HAP-1 (cell line): ENCODE data around the gene SEC16A.
A peak's percentile ranks its signal among the peaks of the same experiment; 100 is the strongest.

Source experiments
- DNase-seq, 2 experiments: peaks; one replicate each; pipeline ENCODE4 v3.0.0-alpha.2; 2016 to 2020; ENCODE audit warnings: low spot score in 2 of 2
- H3K27me3 ChIP-seq: fragments of 250-450 bp; sonication (Bioruptor Pico); 2 replicates; pipeline ENCODE4 v1.5.1; 2020; ENCODE audit warnings: low read depth, mild to moderate bottlenecking, moderate library complexity
- H3K36me3 ChIP-seq: fragments of 250-450 bp; sonication (Bioruptor Pico); replicated peaks from 2 replicates; pipeline ENCODE4 v1.5.1; 2020; ENCODE audit warnings: mild to moderate bottlenecking
- H3K4me1 ChIP-seq: fragments of 250-450 bp; sonication (Bioruptor Pico); 2 replicates; pipeline ENCODE4 v1.5.1; 2020; ENCODE audit warnings: mild to moderate bottlenecking
- H3K4me3 ChIP-seq: fragments of 250-450 bp; sonication (Bioruptor Pico); 2 replicates; pipeline ENCODE4 v1.5.1; 2020; ENCODE audit warnings: mild to moderate bottlenecking, moderate library complexity
- H3K9me3 ChIP-seq: fragments of 250-450 bp; sonication (Bioruptor Pico); 2 replicates; pipeline ENCODE4 v1.5.1; 2020; ENCODE audit warnings: mild to moderate bottlenecking, moderate library complexity
- in situ Hi-C: fragments of 300-500 bp; cut with MboI; formaldehyde crosslinking; loops from 3 replicates; pipeline ENCODE4 v1.14.3; 2020; ENCODE audit warnings: low sequenced_read_pairs, inconsistent platforms, mixed read lengths

SEC16A gene

DNA sequence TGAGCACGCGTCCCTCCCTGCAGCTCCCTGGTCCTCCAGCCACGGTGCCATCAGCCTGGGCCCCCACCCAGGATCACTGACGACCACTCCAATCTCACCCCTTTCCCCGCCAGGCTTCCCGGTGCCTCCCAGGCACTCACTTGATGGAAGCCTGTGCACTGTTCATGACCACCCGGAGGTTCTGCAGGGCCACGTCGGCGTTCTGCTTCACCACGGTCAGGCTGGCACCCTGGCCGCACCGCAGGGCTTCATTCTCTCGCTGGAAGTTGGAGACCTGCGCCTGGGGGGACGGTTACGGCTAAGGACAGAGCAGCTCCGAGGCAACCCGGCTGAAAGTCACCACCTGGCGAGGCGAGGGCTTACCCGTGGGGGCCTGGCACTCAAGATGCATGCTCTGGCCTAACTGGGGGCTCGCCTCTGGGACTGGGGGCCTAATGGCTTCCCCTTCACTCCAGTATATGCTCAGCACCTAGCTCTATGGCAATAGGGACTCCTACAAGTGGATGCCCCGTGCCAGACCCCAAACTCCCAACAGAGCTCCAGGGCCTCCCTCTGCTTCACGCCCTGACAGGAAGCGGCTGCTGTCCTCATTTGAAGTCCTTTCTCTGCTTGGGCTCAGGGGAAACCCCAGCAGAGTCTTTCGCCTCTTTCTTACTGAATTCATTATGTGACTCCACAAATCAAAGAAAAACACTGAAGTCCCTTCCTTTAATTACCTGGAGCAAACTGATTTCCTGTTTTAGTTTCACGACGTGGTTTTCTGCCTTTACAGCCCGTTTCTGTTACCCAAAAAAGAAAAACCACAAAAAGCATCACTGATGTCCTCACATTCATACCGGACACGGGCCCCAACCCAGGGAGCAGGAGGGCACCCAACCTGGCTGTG lies 78.7 kb downstream of the SEC16A start:
- no peaks in the 10 kb centered on the region for H3K9me3 ChIP-seq
- no peaks in the 10 kb centered on the region for H3K27me3 ChIP-seq
- in situ Hi-C loops = no loop called here
- DNase-seq = no peak
- peaks cover 6% of the 10 kb centered on the region for H3K4me1 ChIP-seq
- no peak overlapping the region for H3K4me3 ChIP-seq
- peaks cover 58% of the 10 kb centered on the region for H3K36me3 ChIP-seq

DNA sequence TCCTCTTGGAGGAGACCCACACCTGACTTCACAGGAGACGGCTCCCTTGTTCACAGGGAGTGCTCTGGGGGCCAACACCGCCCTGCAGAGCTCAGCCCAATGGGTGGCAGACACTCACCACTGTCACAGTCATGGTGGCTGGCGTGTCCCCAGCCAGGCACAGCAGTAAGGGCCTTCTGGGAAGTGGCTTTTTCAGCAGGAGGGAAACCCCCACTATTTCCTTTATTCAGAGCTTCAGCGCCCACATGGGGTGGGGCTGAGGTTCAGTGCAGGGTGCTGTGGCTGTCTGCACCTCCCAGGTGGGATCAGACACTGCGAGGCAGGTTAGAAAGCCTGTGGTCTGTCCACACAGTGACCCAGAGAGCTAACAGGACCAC lies 79.3 kb downstream of the SEC16A start:
- Histone ChIP-seq H3K4me3 (no peak overlapping the region), H3K4me1 (peaks cover 7% of the 10 kb centered on the region; the same call in 1 of the 2 replicates), H3K36me3 (peaks cover 58% of the 10 kb centered on the region), H3K9me3 (no peaks in the 10 kb centered on the region), H3K27me3 (no peaks in the 10 kb centered on the region)
- in situ Hi-C loops = no loop called here
- no peak for DNase-seq

DNA sequence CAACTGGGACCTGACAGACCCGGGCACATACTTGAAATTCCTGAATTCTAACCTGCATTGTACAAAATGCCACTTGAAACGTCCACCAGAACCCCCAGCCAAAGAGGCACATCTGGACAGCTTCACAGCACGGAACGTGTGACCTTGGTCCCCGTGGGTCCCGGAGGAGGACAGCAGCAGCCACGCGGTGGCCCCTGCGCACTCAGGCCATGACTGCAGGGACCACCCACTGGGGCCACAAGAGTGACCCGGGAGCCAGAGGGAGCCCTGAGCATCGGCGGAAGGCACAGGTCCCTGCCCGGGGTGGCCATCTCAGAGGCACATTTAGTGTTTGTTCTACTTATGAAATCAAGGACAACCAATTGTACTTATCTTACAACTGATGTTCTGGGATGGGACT lies 80.8 kb downstream of the SEC16A start:
- Histone ChIP-seq H3K36me3 (peaks cover 56% of the 10 kb centered on the region), H3K9me3 (no peaks in the 10 kb centered on the region), H3K27me3 (no peaks in the 10 kb centered on the region), H3K4me3 (no peak overlapping the region), H3K4me1 (peaks cover 9% of the 10 kb centered on the region; the same call in 1 of the 2 replicates)
- DNase-seq = no peak
- in situ Hi-C loops = no loop called here

DNA sequence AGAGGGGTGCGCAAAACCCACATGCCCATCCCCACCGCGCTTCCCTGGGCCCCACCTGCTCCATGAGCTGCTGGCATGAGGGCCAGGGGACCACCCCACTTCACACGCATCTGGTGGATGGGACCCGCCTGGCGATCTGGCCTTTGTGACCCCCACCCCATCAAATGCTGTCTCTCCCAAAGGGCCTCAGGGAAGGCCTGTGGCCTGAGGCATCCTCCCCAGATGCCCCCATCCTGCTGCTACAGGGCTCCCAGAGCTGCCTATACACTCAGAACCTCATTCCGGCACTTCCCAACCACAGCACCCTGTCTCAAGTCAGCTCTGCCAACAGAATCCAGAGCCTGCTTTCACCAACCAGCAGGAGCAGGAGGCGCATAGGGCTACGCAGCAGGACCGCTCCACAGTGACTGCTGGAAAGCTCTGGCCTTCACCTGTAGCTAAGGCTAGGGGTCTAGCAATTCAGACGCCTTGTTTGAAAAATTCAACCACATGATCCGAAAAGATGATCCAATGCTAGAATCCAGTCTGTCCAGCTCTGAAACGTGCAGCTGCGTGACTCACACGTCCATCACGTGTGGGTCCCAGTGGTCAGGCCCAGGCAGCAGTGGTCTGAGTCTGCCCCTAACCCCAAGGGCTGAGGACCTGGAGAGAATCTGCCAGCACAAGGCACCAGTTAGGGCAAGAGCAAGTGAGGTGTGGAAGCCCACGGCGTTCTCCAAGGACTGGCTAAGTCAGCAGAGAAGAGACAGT lies 81.5 kb downstream of the SEC16A start:
- H3K36me3 ChIP-seq = peaks cover 56% of the 10 kb centered on the region

DNA sequence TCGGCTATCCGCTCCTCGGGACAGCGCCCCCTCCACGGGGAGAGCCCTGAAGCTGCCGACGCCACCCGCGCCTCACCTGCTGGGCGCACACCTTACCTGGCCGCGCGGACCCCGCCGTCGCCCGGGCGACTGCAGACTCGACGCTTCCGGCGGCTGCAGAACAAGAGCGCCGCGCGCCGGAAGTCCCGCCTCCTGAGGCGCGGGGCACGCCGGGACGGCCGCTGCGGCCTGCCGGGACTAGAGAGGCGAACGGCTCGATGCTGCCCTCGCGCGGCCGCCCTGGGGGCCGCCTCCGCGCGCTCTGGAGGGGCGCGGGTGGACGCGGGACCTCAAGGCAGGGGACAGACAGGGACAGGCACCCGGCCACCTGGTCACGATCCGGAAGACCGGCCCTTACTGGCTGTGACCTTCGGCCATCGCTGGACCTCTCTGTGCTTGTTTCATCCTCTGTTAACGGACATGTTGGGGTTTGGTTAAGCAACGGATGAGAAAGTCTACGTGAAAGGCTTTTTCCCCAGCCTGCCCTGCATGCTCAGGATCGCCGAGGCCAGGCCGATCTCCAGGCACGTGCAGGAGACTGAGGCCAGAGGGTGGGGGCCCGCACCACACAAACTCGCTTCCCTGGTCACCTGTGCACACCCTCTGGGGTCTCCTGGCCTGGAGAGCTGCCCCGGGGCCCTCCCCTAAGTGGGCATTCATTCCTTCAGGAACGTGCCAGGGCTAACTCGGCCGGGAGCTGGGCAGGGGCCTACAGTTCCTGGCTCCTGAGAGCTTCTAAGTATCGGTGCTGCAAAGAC lies 82.6 kb downstream of the SEC16A start, which contains the start of gene SNAPC4:
SNAPC4 (minus strand) TSS at position 133 of the 797 bp plus-strand sequence. CDS start 1,742 bp downstream, outside the sequence.
- H3K4me1 ChIP-seq = peaks cover 9% of the 10 kb centered on the region; the same call in 1 of the 2 replicates
- no peaks in the 10 kb centered on the region for H3K9me3 ChIP-seq
- peaks cover 56% of the 10 kb centered on the region for H3K36me3 ChIP-seq
- peak; percentile 80 to 91 for DNase-seq
- peak within 1 kb of the TSS; percentile 82 for H3K4me3 ChIP-seq
- in situ Hi-C loops = no loop called here
- H3K27me3 ChIP-seq = no peaks in the 10 kb centered on the region

More for the DNA sequence above, 81.5 kb downstream of the SEC16A start:
- H3K27me3 ChIP-seq = no peaks in the 10 kb centered on the region
- in situ Hi-C loops = no loop called here
- no peak overlapping the region for H3K4me3 ChIP-seq
- DNase-seq = no peak
- H3K4me1 ChIP-seq = peaks cover 9% of the 10 kb centered on the region; the same call in 1 of the 2 replicates
- H3K9me3 ChIP-seq = no peaks in the 10 kb centered on the region

DNA sequence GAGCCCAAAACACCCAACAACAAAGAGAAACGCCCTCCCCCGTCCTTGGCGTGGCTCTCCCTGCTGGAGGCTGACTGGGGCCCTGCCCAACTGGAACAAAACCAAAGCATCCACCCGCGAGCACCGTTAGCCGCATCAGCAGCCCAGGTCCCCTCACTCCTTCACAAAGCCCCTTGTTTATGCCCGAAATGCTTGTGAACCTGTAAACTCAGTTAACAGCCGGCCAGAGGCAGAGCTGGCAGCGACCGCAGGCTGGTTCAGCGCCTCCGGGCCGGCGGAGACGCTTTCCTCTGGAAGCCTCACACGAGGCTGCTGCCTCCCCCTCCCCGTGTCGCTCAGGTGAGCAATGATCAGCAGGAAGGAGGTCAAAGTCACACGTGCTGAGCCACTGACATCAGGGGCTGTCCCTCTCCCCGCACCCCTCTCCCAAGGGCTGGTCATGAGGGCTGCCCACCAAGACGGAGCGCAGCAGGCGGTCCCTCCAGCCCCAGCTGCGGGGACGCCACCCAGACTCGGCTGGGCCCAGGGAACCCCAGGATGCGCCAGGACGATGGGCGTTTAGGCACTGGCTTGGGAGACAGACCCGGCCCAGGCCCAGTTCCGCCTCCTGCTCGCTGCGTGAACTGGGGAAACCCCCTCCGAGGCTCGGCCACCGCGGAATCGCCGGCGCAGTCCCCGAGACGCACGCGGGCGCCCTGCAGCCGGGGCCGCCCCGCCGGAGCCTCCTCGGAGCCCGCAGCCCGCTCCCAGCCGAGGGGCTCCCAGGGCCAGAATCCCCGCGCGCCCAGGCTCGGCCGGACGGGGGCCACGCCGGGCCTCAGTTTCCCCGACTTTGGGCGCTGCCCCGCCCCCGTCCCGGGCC lies 83.4 kb downstream of the SEC16A start:
- Histone ChIP-seq H3K27me3 (no peaks in the 10 kb centered on the region), H3K4me1 (peaks cover 9% of the 10 kb centered on the region; the same call in 1 of the 2 replicates), H3K36me3 (peaks cover 56% of the 10 kb centered on the region), H3K9me3 (no peaks in the 10 kb centered on the region), H3K4me3 (peak overlapping the region; percentile 82)
- DNase-seq = peak in 1 of 2 experiments; percentile 36
- in situ Hi-C loops = no loop called here

DNA sequence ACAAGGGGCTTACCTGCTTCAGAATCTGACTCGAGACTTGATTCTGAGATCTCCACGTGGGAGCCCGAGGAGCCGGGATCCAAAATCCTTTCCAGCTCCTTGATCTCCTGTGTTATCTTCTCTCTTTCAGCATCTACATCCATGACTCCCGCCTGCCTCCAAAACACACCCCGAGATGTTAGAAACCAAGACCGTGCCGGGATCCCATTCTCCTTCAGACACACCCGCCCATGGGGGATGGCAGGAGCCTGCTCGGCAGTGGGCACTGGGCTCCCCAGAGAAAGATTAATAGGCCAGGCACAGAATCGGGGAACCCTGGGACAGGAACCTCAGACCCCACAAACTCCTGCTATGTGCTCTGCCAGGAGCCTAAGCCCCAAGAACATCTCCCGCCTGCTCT lies 84.6 kb downstream of the SEC16A start:
- peaks cover 58% of the 10 kb centered on the region for H3K36me3 ChIP-seq
- H3K4me1 ChIP-seq = peaks cover 9% of the 10 kb centered on the region; the same call in 1 of the 2 replicates
- no peaks in the 10 kb centered on the region for H3K27me3 ChIP-seq
- no peaks in the 10 kb centered on the region for H3K9me3 ChIP-seq
- no peak for DNase-seq
- peak overlapping the region; percentile 82 for H3K4me3 ChIP-seq
- in situ Hi-C loops = no loop called here

DNA sequence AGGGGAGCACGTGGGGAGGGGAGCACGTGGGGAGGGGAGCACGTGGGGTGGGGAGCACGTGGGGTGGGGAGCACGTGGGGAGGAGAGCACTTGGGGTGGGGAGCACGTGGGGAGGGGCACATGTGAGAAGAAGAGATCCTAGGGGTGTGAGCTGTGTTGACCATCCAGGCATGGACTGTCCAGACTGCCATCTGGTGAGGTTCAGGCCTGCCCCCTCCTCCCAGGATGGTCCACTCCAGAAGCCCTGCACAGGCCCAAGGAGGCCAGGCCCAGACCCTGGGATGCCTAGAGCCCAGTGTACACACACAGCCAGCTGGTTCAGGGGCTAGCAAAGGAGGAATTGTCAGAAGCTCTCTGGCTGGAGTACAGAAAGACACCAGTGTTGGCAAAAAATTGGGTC lies 85.2 kb downstream of the SEC16A start:
- H3K36me3 ChIP-seq = peaks cover 65% of the 10 kb centered on the region
- in situ Hi-C loops = no loop called here
- H3K9me3 ChIP-seq = no peaks in the 10 kb centered on the region

DNA sequence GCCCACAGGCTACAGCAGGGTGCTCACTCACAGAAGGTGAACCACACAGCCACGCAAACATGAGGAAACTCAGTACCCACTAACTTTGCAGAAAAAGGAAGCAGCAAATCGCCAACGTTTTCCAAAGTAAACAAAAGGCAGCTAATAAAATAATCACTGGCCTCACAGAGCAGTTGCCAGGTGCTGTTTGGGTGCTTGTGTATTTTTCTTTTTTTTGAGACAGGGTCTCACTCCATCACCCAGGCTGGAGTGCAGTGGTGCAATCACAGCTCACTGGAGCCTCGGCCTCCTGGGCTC lies 86.7 kb downstream of the SEC16A start:
- in situ Hi-C loops = no loop called here
- H3K36me3 ChIP-seq = peaks cover 72% of the 10 kb centered on the region

More for the DNA sequence above, 85.2 kb downstream of the SEC16A start:
- Histone ChIP-seq H3K4me1 (peaks cover 9% of the 10 kb centered on the region; the same call in 1 of the 2 replicates), H3K4me3 (no peak overlapping the region), H3K27me3 (no peaks in the 10 kb centered on the region)
- no peak for DNase-seq

DNA sequence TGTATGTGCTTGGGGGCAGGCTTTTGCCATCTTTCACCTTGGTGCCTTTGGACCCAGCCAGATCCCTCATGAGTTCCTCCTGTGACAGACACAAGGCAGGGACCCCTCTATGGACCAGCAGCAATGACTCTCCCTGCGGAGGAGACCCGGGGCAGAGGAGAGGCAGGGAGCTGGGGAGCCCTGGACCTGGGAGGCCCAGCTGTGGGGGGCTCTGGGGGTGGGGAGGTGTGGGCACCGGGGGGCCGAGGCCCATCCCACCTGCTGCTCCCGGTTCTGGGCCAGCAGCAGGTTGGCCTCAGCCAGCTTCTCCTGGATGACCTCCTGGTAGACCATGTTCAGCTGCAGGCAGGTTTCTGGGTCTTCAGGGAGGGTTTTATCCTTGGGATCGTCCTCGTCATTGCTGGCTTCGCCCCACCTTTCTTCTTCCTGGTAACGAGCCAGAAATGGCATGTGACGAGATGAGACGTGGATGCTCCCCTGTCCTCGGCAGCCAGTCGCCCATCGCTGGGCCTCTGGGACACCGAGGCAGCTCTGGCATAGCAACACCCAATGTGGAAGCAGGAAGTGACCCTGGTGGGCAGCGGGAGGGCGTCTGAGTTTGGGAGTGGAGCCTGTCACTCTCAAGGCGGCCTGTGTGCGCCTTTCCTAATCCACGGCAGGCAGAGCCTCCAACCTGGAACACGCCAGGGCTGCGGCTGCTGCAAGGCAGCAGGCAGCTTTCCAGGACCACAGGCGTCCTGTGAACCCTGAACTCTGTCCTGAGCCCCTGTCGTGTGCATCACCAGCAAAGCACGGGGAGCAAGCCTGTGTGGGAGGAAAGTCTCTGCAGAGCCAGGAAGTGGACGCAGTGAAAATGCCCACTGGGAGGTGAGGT lies 87.3 kb downstream of the SEC16A start:
- no peaks in the 10 kb centered on the region for H3K27me3 ChIP-seq
- DNase-seq = no peak
- peaks cover 9% of the 10 kb centered on the region; the same call in 1 of the 2 replicates for H3K4me1 ChIP-seq
- in situ Hi-C loops = no loop called here
- H3K36me3 ChIP-seq = peaks cover 76% of the 10 kb centered on the region
- H3K9me3 ChIP-seq = no peaks in the 10 kb centered on the region
- no peak overlapping the region for H3K4me3 ChIP-seq

More for the DNA sequence above, 86.7 kb downstream of the SEC16A start:
- Histone ChIP-seq H3K27me3 (no peaks in the 10 kb centered on the region), H3K4me3 (no peak overlapping the region), H3K4me1 (peaks cover 9% of the 10 kb centered on the region; the same call in 1 of the 2 replicates), H3K9me3 (no peaks in the 10 kb centered on the region)
- no peak for DNase-seq

DNA sequence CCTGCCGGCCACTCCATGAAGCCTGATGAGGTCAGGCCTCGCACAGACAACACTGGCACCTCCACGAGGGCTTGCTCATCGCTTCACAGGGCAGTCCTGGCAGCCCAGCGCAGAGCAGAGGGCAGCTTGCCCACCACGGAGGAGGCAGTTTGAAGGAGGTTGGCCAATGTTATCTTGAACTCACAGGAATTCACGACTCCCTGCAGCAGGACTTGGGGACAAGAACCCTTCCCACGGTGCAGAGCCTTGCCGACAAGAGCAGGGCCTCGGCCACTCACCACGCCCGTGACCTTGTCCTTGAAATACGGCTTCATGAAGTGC lies 87.9 kb downstream of the SEC16A start:
- H3K27me3 ChIP-seq = no peaks in the 10 kb centered on the region
- in situ Hi-C loops = no loop called here
- DNase-seq = no peak
- peaks cover 78% of the 10 kb centered on the region for H3K36me3 ChIP-seq
- no peaks in the 10 kb centered on the region for H3K9me3 ChIP-seq
- no peak overlapping the region for H3K4me3 ChIP-seq
- H3K4me1 ChIP-seq = peaks cover 5% of the 10 kb centered on the region; the same call in 1 of the 2 replicates
